A549 treated with dexamethasone at 1 μM for 4 hours (cell line): ENCODE data around the gene TRIM38. TPM values are rescaled to one million over a fixed set of nuclear protein-coding genes. Genes with fewer than 3 reads are reported as not detected.

ENCODE experiments used
- total RNA-seq: library from RNA; stranded (reverse); fragments of 200-300 nt; extraction: Qiagen RNA extraction; gene quantifications from 5 replicates; pipeline ENCODE4 v1.2.3, GENCODE V29; 2022

The TRIM38 gene
- total RNA-seq, result 1.7 to 2.0 TPM (median 1.9 TPM) in 5 replicates

GRCh38 chr6:25962149-25963127 lies at the start of gene TRIM38:
TRIM38 (plus strand) TSS chr6:25962802; CDS start chr6:25966523, 3,721 bp downstream.

GRCh38 chr6:25930532-25931410 lies 31.8 kb upstream of the TRIM38 start, which contains the start of gene SLC17A2:
SLC17A2 (minus strand) TSS chr6:25930691; CDS start chr6:25925796, 4,895 bp downstream.

Other genes starting within 250 kb of the TRIM38 start
- gene SLC17A4, start 208.1 kb upstream of the TRIM38 start, total RNA-seq, result 0.02 TPM in 1 of 5 replicates, not detected in the others
- gene SLC17A1, start 130.8 kb upstream of the TRIM38 start, total RNA-seq, result 0.09 TPM in 1 of 5 replicates, not detected in the others
- gene SLC17A3, start 88.6 kb upstream of the TRIM38 start, total RNA-seq, result 0.86 to 1.3 TPM (median 1.1 TPM) in 5 replicates
- not detected in 5 replicates for gene SLC17A2, start 32.1 kb upstream of the TRIM38 start, total RNA-seq
- gene HFE, start 124.6 kb downstream of the TRIM38 start, total RNA-seq, result 11.0 to 15.1 TPM (median 14.1 TPM) in 5 replicates